ENCODE measurements around the gene NIBAN1. TPM values are rescaled to one million over a fixed set of nuclear protein-coding genes. Genes with fewer than 3 reads are reported as not detected.

Gene NIBAN1
- total RNA-seq, 1 donor from 2014 or later: 8.8 TPM

GRCh38 chr1:184990204-184990603 is 15.9 kb upstream of the NIBAN1 start:
- H3K79me2 ChIP-seq (ENCODE audit: insufficient read depth, low read length): no peaks in the 10 kb centered on the region
- H3K27me3 ChIP-seq (ENCODE audit: insufficient read depth, low read length): no peaks in the 10 kb centered on the region
- TF ChIP-seq, protein P1, sequence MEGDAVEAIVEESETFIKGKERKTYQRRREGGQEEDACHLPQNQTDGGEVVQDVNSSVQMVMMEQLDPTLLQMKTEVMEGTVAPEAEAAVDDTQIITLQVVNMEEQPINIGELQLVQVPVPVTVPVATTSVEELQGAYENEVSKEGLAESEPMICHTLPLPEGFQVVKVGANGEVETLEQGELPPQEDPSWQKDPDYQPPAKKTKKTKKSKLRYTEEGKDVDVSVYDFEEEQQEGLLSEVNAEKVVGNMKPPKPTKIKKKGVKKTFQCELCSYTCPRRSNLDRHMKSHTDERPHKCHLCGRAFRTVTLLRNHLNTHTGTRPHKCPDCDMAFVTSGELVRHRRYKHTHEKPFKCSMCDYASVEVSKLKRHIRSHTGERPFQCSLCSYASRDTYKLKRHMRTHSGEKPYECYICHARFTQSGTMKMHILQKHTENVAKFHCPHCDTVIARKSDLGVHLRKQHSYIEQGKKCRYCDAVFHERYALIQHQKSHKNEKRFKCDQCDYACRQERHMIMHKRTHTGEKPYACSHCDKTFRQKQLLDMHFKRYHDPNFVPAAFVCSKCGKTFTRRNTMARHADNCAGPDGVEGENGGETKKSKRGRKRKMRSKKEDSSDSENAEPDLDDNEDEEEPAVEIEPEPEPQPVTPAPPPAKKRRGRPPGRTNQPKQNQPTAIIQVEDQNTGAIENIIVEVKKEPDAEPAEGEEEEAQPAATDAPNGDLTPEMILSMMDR (IDR thresholded peaks at IDR 0.05; ENCODE audit: insufficient read depth, low read depth, low read length): no peak
- peaks cover 2% of the 10 kb centered on the region for H3K27me3 Mint-ChIP-seq (ENCODE audit: low read depth, unreplicated experiment)
- H3K4me3 Mint-ChIP-seq (ENCODE audit: unreplicated experiment): no peak overlapping the region
- no peaks in the 10 kb centered on the region for H3K4me1 ChIP-seq (ENCODE audit: insufficient read depth, low read length)
- no peaks in the 10 kb centered on the region for H3K9me3 ChIP-seq (ENCODE audit: insufficient read depth, low read depth, low read length)
- no peaks in the 10 kb centered on the region for H4K20me1 ChIP-seq (ENCODE audit: insufficient read depth, low read length)
- H3K4me2 ChIP-seq (ENCODE audit: low read length): no peak overlapping the region
- no peak overlapping the region for H3K4me3 ChIP-seq (ENCODE audit: insufficient read depth, low read depth, low read length)
- FAIRE-seq (no peak), DNase-seq (ENCODE audit: low read depth) (no peak)
- H3K9me3 Mint-ChIP-seq (ENCODE audit: unreplicated experiment): peaks cover 7% of the 10 kb centered on the region
- H3K27ac ChIP-seq (ENCODE audit: low read depth, low read length): no peak overlapping the region
- H3K4me1 Mint-ChIP-seq (ENCODE audit: low read depth, unreplicated experiment): no peaks in the 10 kb centered on the region
- H2AFZ ChIP-seq (ENCODE audit: low read depth, low read length): no peak overlapping the region
- no peaks in the 10 kb centered on the region for H3K36me3 Mint-ChIP-seq (ENCODE audit: low read depth, unreplicated experiment)
- no peaks in the 10 kb centered on the region for H3K36me3 ChIP-seq (ENCODE audit: insufficient read depth, low read length)
- H3K9ac ChIP-seq (ENCODE audit: low read length): no peak overlapping the region
- H3K27ac Mint-ChIP-seq (ENCODE audit: unreplicated experiment): no peak overlapping the region

DNA sequence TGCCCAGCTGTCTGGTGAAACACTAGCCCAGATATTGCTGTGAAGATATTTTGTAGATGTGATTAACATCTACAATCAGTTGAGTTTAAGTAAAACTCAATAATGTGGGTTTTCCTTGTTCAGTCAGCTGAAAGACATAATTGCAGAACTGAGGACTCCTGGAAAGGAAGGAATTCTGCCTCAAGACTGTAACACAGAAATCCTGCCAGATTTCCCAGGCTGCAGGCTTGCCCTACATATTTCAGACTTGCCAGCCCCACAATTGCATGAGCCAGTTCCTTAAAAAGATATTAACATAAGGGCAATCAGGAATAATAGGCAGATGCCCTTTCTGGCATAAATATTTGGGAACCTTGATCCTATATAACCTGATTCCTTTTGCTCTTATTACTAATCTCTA is 14.2 kb upstream of the NIBAN1 start:
- Histone ChIP-seq H3K27me3 (ENCODE audit: insufficient read depth, low read length) (no peaks in the 10 kb centered on the region), H3K4me1 (ENCODE audit: insufficient read depth, low read length) (no peaks in the 10 kb centered on the region), H3K9me3 (ENCODE audit: insufficient read depth, low read depth, low read length) (no peaks in the 10 kb centered on the region), H3K9ac (ENCODE audit: low read length) (no peak overlapping the region), H2AFZ (ENCODE audit: low read depth, low read length) (no peak overlapping the region), H3K4me2 (ENCODE audit: low read length) (no peak overlapping the region), H4K20me1 (ENCODE audit: insufficient read depth, low read length) (no peaks in the 10 kb centered on the region), H3K27ac (ENCODE audit: low read depth, low read length) (no peak overlapping the region), H3K36me3 (ENCODE audit: insufficient read depth, low read length) (no peaks in the 10 kb centered on the region), H3K4me3 (ENCODE audit: insufficient read depth, low read depth, low read length) (no peak overlapping the region), H3K79me2 (ENCODE audit: insufficient read depth, low read length) (no peaks in the 10 kb centered on the region)
- FAIRE-seq (no peak), DNase-seq (ENCODE audit: low read depth) (no peak)
- Mint-ChIP-seq H3K27ac (ENCODE audit: unreplicated experiment) (no peak overlapping the region), H3K9me3 (ENCODE audit: unreplicated experiment) (no peaks in the 10 kb centered on the region), H3K4me3 (ENCODE audit: unreplicated experiment) (no peak overlapping the region), H3K36me3 (ENCODE audit: low read depth, unreplicated experiment) (no peaks in the 10 kb centered on the region), H3K4me1 (ENCODE audit: low read depth, unreplicated experiment) (no peaks in the 10 kb centered on the region), H3K27me3 (ENCODE audit: low read depth, unreplicated experiment) (peaks cover 4% of the 10 kb centered on the region)
- TF ChIP-seq, protein P1 (IDR thresholded peaks at IDR 0.05; ENCODE audit: insufficient read depth, low read depth, low read length): no peak
- no peak for TF ChIP-seq EZH2 (IDR thresholded peaks at IDR 0.05; ENCODE audit: insufficient read depth, low read length)

- H3K27me3 ChIP-seq (ENCODE audit: insufficient read depth, low read length): no peaks in the 10 kb centered on the region
- H3K4me3 ChIP-seq (ENCODE audit: insufficient read depth, low read depth, low read length): no peak overlapping the region
- H3K4me3 Mint-ChIP-seq (ENCODE audit: unreplicated experiment): no peak overlapping the region
- no peaks in the 10 kb centered on the region for H3K79me2 ChIP-seq (ENCODE audit: insufficient read depth, low read length)
- no peak overlapping the region for H3K4me2 ChIP-seq (ENCODE audit: low read length)
- H3K9me3 ChIP-seq (ENCODE audit: insufficient read depth, low read depth, low read length): no peaks in the 10 kb centered on the region
- no peaks in the 10 kb centered on the region for H3K36me3 Mint-ChIP-seq (ENCODE audit: low read depth, unreplicated experiment)
- no peak overlapping the region for H2AFZ ChIP-seq (ENCODE audit: low read depth, low read length)
- no peaks in the 10 kb centered on the region for H4K20me1 ChIP-seq (ENCODE audit: insufficient read depth, low read length)
- no peak overlapping the region for H3K9ac ChIP-seq (ENCODE audit: low read length)
- TF ChIP-seq EZH2 (IDR thresholded peaks at IDR 0.05; ENCODE audit: insufficient read depth, low read length): no peak
- TF ChIP-seq, protein P1 (IDR thresholded peaks at IDR 0.05; ENCODE audit: insufficient read depth, low read depth, low read length): no peak
- no peaks in the 10 kb centered on the region for H3K4me1 Mint-ChIP-seq (ENCODE audit: low read depth, unreplicated experiment)
- H3K36me3 ChIP-seq (ENCODE audit: insufficient read depth, low read length): no peaks in the 10 kb centered on the region
- H3K4me1 ChIP-seq (ENCODE audit: insufficient read depth, low read length): no peaks in the 10 kb centered on the region
- H3K27me3 Mint-ChIP-seq (ENCODE audit: low read depth, unreplicated experiment): peaks cover 4% of the 10 kb centered on the region
- no peak overlapping the region for H3K27ac Mint-ChIP-seq (ENCODE audit: unreplicated experiment)
- no peak overlapping the region for H3K27ac ChIP-seq (ENCODE audit: low read depth, low read length)
- FAIRE-seq: no peak
- H3K9me3 Mint-ChIP-seq (ENCODE audit: unreplicated experiment): no peaks in the 10 kb centered on the region
- DNase-seq (ENCODE audit: low read depth): no peak
Measured at GRCh38 chr1:184987696-184988095, 13.4 kb upstream of the NIBAN1 start.
